ENCODE results near the gene CMSS1. TPM values are rescaled to one million over a fixed set of nuclear protein-coding genes. Genes with fewer than 3 reads are reported as not detected.
A peak's percentile ranks its signal among the peaks of the same experiment; 100 is the strongest.

Gene CMSS1
- total RNA-seq, 1 experiment from 2014 or later: 98.6 TPM

- POLR2A ChIA-PET (ENCODE audit: low non-redundant PET): no interaction called here
- peak; percentile 13 for DNase-seq (ENCODE audit: low spot score)
Observed at GRCh38 chr3:100107221-100107814, 289.7 kb downstream of the CMSS1 start.

GRCh38 chr3:100108464-100109079 is 290.9 kb downstream of the CMSS1 start:
- BruUV-seq (replicated peaks): no TSS peak
- H3K36me3 ChIP-seq (ENCODE audit: insufficient read depth, low read length, poor library complexity, severe bottlenecking): no peaks in the 10 kb centered on the region
- H3K27me3 ChIP-seq (replicated peaks; ENCODE audit: insufficient read depth, low read depth, low read length, poor library complexity): no peaks in the 10 kb centered on the region
- H3K9me3 ChIP-seq (ENCODE audit: low read depth, low read length, poor library complexity, severe bottlenecking): no peaks in the 10 kb centered on the region
- no peak overlapping the region for H3K27ac ChIP-seq (ENCODE audit: low read depth, low read length, poor library complexity, severe bottlenecking)
- intact Hi-C loops (cut with micrococcal nuclease; ENCODE audit: unreplicated experiment): no loop called here
- TF ChIP-seq EZH2 (IDR thresholded peaks at IDR 0.05; ENCODE audit: borderline replicate concordance, low read depth, low read length, poor library complexity, severe bottlenecking): no peak
- TF ChIP-seq CTCF (conservative IDR thresholded peaks at IDR 0.05; ENCODE audit: low read depth, low read length): no peak
- H3K4me1 ChIP-seq (ENCODE audit: insufficient read depth, low read length, poor library complexity, severe bottlenecking): peaks cover 31% of the 10 kb centered on the region
- ChIA-PET CTCF (no interaction called here), POLR2A (ENCODE audit: low non-redundant PET) (no interaction called here)
- no peak overlapping the region for H3K4me3 ChIP-seq (ENCODE audit: low read depth, low read length, poor library complexity, severe bottlenecking)
- DNase-seq (ENCODE audit: low spot score): no peak

More at GRCh38 chr3:100107221-100107814, 289.7 kb downstream of the CMSS1 start:
- H3K36me3 ChIP-seq (ENCODE audit: insufficient read depth, low read length, poor library complexity, severe bottlenecking): no peaks in the 10 kb centered on the region
- TF ChIP-seq EZH2 (IDR thresholded peaks at IDR 0.05; ENCODE audit: borderline replicate concordance, low read depth, low read length, poor library complexity, severe bottlenecking) (no peak), CTCF (conservative IDR thresholded peaks at IDR 0.05; ENCODE audit: low read depth, low read length) (no peak)
- H3K4me1 ChIP-seq (ENCODE audit: insufficient read depth, low read length, poor library complexity, severe bottlenecking): peaks cover 31% of the 10 kb centered on the region
- CTCF ChIA-PET: no interaction called here
- H3K27ac ChIP-seq (ENCODE audit: low read depth, low read length, poor library complexity, severe bottlenecking): no peak overlapping the region
- intact Hi-C loops (cut with micrococcal nuclease; ENCODE audit: unreplicated experiment): no loop called here
- no peak overlapping the region for H3K4me3 ChIP-seq (ENCODE audit: low read depth, low read length, poor library complexity, severe bottlenecking)
- H3K27me3 ChIP-seq (replicated peaks; ENCODE audit: insufficient read depth, low read depth, low read length, poor library complexity): no peaks in the 10 kb centered on the region
- BruUV-seq (replicated peaks): no TSS peak
- H3K9me3 ChIP-seq (ENCODE audit: low read depth, low read length, poor library complexity, severe bottlenecking): no peaks in the 10 kb centered on the region

GRCh38 chr3:100110162-100110561 is 292.5 kb downstream of the CMSS1 start:
- ChIA-PET CTCF (interaction anchor here (0.9 kb wide), 1 partner anchor 144 kb away, joined by 3 read pairs; no protein-coding TSS in a partner anchor), POLR2A (ENCODE audit: low non-redundant PET) (no interaction called here)
- H3K27ac ChIP-seq (ENCODE audit: low read depth, low read length, poor library complexity, severe bottlenecking): no peak overlapping the region
- DNase-seq (ENCODE audit: low spot score): no peak
- H3K4me3 ChIP-seq (ENCODE audit: low read depth, low read length, poor library complexity, severe bottlenecking): no peak overlapping the region
- TF ChIP-seq EZH2 (IDR thresholded peaks at IDR 0.05; ENCODE audit: borderline replicate concordance, low read depth, low read length, poor library complexity, severe bottlenecking) (no peak), CTCF (conservative IDR thresholded peaks at IDR 0.05; ENCODE audit: low read depth, low read length) (no peak)
- no peaks in the 10 kb centered on the region for H3K36me3 ChIP-seq (ENCODE audit: insufficient read depth, low read length, poor library complexity, severe bottlenecking)
- no peaks in the 10 kb centered on the region for H3K27me3 ChIP-seq (replicated peaks; ENCODE audit: insufficient read depth, low read depth, low read length, poor library complexity)
- no TSS peak for BruUV-seq (replicated peaks)
- intact Hi-C loops (cut with micrococcal nuclease; ENCODE audit: unreplicated experiment): no loop called here
- no peaks in the 10 kb centered on the region for H3K9me3 ChIP-seq (ENCODE audit: low read depth, low read length, poor library complexity, severe bottlenecking)
- peaks cover 23% of the 10 kb centered on the region for H3K4me1 ChIP-seq (ENCODE audit: insufficient read depth, low read length, poor library complexity, severe bottlenecking)

Data from A673 (cell line).